Esophagus muscularis mucosa (tissue), 3 donors: ENCODE data around the gene TRIM52.

ENCODE experiments used
- CTCF ChIP-seq, 3 experiments: fragments of 200-600 bp in 2 of 3; fragments of 450-650 bp in 1 of 3; sonication (generic) in 2 of 3; IDR thresholded peaks; one replicate each; pipeline ENCODE4 v1.5.1; 2017 to 2019; ENCODE audit warnings: antibody characterized with exemption in 3 of 3, mild to moderate bottlenecking in 2 of 3, moderate library complexity in 1 of 3
- EP300 ChIP-seq: sonication (generic); formaldehyde crosslinking; IDR thresholded peaks from one replicate; pipeline ENCODE4 v1.6.1; 2017; ENCODE audit warnings: antibody characterized with exemption

GRCh38 chr5:181221105-181221791, 39.7 kb downstream of the TRIM52 start:
- TF ChIP-seq EP300 (no peak), CTCF (IDR thresholded peaks at IDR 0.05) (no peak)
